Right ventricle myocardium inferior (tissue), 1 donor: ENCODE results near the gene ANKRD10. TPM values are rescaled to one million over a fixed set of nuclear protein-coding genes. Genes with fewer than 3 reads are reported as not detected.

Experiments
- ATAC-seq: fragments of 200-7000 bp; cut with Tn5 transposase; one replicate; pipeline ENCODE4 v1.9.1; 2020; ENCODE audit warnings: mild to moderate bottlenecking, moderate library complexity
- DNase-seq: peaks from one replicate; pipeline ENCODE4 v3.0.0; 2021; ENCODE audit errors: missing footprints
- intact Hi-C: fragments of 100-400 bp; cut with DNase I; formaldehyde crosslinking; loops from one replicate; pipeline ENCODE4 v1.11.0; 2022
- total RNA-seq: library from RNA; stranded (reverse); fragmentation: NEBNext Ultra II Directional; extraction: Animal tissue kit (Norgen Biotek cat#: 25700); gene quantifications from one replicate; pipeline ENCODE4 v1.2.1, GENCODE V29; 2021
- donor health status: DM: no; HTN: yes; CAD: no; lungs with severe emphysema.

The ANKRD10 gene
- total RNA-seq, 1 donor from 2014 or later: 48.6 TPM

DNA sequence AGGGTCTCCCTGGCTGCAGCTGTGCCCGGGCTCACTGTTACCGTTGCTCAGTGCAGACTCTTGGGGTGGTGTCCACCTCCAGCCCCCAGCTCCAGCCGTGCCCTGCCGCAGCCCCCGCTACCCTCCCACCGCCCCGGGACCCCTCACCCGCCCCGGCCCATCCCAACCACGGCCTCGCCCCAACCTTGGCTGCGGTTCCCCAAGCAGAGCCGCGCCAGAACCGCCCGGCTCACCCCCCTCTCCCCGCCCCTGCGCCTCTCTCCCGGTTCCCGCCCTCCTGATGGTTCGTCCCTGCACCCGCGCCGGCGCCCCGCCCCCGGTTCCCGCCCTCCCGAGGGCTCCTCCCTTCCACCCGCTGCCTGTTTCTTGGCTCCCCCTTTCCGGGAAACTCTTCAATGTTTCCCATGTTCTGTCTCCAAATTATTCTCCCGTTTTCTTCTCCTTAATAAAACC lies 40.3 kb downstream of the ANKRD10 start:
- peak; percentile 90 for DNase-seq
- intact Hi-C loops: no loop called here
- peak; percentile 84 for ATAC-seq

DNA sequence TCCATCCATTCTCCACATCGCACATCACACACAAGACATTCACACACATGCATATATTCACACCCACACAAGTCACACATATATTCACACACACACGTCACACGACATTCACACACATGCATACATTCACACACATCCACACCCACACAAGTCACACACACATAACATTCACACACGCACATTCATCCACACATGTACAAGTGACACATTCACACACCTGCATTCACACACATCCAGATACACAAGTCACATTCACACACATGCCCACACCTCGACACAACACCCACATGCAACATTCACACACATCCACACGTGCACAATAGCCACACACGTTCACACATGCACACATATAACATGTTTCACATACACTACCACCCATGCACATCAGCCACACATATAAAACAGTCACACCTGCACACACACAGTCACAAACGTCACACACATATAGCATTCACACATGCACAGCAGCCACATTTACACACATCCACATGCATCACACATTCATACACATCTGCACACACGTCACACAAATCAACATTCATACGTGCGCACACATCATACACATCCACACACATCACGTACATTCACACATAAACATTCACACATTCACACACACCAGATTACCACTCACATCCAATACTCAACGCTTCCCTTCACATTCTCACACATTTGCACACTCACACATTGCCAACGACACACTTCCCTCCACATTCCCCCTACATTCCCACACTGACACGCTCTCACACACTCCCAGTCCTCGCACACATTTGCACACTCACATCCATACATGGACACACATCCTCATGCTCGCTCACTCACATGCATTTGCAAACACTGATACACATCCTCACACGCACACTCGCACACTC lies 41.0 kb downstream of the ANKRD10 start:
- intact Hi-C loops: no loop called here
- ATAC-seq (no peak), DNase-seq (no peak)

DNA sequence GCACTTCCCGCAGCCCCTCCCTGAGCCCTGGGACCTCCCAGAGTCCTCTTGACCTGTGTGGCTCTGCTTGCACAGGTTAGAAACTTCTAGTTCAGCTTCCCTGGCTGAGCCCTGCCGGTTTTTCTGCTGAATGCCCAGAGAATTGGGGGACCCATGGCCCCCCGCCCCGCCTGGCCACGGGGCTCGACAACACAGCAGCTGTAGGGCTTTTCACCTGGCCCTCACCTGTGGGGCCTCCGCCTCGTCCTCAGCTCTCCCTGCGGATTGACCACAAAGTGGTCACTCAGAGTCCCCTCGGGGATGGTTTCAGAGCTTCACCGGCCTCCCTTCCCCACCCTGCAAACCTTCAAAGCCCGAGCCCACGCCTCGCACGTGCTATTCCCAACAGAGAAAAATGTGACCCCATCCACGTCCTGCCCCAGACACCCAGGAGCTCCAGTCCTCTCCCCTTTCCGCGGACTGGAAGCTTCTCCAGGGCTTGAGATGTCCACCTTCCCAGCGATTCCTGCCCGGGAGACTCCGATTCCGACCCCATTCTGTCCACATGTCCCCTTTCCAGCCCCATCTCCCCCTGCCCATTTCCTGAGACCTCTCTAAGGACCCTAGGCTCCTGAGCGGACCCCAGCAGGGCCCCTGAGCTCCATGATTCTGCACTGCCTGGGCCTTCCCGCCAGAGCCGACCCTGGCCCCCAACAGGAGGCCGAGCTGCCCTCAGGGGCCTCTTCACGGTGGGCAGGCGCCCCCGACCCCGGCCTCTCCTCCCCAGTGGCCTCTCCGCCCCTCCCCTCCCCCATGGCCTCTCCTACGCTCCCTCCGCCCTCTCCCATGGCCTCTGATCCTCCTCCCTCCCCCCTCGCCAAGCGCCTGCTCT lies 41.9 kb downstream of the ANKRD10 start:
- intact Hi-C loops: no loop called here
- no peak for DNase-seq
- ATAC-seq: no peak

DNA sequence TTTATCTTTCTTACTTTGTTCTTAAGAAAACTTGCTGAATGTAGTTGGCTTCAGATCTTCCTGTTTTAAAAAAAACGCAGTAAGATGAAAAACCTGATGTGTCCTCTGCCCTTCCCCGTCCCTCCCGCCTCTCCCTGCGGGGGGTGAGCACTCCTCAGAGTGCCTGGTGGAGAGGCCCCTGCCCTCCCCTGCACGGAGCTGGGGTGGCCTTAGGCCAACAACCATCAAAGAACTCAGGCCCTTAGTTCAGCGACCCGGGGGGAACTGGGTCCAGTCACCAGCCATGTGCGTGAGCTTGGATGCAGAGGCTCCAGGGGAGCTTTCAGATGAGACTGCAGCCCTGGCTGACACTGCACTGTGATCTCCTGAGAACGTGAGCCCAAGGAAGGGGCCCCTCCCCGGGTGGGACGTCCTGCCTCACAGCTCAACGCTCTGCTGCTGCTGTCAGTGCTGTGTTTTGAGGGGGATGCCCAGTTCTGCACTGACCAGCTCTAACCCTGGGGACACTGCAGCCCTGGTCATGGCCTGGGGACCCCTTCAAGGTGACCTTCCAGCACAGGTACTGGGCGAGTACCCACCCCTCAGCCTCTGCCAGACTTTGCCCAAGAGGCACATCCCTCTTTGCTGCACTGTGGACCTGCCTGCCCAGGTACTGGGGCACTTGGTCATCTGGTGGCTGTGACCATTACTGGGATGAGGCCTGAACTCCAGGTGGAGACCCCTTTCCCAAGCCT lies 42.7 kb downstream of the ANKRD10 start:
- ATAC-seq: no peak
- DNase-seq: no peak
- intact Hi-C loops: no loop called here

DNA sequence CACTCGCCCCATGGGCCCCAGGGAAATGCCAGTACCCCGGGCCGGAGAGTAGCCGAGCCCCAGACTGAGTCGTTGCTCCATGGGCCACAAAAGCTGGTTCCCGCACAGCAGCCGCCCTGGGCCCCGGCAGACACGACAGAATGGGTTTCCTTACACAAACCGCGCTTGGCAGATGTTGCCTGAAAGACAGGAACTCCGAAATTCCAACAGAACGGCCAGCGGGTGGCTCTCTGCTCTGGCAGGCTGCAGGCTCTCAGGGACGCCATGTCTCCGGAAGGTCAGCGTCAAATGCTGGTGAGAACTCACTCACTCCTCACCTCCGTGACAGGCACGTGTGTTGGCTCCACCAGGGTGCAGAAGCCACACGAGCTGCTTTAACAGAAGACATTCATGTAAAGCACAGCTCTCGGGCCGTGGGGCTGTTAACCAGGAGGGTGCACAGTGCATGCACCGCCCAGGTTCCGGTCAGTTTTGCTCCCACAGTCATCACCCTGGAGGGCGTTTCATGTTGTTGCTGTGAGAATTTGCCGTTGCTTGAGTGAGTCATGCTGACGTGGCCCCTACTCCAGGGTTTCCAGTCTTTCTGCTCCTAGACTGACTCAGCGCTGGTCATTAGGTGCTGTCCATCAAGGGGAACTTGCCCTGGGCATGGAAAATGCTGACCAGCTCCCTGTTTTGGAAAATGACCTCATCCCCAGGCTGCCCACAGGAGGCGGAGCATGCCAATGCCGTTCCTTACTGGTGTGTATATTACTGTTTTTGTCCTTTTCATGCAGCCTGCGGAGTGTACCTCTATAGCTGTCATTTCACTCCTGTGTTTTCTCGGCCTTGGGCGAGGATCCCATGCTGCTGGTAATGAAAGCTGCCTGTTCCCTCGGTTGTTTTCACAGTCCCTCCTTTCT lies 44.8 kb downstream of the ANKRD10 start:
- intact Hi-C loops: loop anchor here (1.0 kb wide), 1 partner anchor 45 kb away; the partner anchor contains the start of gene ANKRD10
- ATAC-seq: peak; percentile 78
- DNase-seq: peak; percentile 83

DNA sequence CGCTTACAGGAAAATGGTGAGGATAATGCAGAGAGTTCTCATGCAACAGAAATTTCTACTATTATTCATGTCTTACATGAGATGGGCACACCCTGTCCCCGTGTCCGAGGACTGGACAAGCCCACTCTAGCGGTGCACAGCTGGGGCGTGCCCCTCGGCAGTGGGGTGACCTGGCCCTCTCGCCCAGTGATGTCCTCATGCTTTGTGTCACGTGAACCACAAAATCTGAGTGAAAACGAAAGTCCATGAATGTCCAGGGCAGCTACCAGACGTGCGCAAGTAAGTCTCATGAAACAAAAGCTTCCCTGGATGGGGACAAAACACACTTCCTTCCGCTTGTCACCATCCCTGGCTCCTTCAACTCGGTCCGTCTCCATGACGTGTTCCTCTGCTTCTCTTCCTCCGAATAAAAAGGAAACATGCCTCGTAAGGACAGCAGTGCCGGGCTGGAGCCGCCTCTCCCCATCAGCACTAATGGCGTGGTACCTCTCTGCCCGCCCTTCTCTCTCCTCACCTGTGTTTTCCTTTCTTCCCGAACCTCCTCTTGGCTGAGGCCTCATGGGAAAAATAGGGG lies 45.6 kb downstream of the ANKRD10 start:
- DNase-seq: no peak
- intact Hi-C loops: no loop called here
- peak; percentile 3 for ATAC-seq

DNA sequence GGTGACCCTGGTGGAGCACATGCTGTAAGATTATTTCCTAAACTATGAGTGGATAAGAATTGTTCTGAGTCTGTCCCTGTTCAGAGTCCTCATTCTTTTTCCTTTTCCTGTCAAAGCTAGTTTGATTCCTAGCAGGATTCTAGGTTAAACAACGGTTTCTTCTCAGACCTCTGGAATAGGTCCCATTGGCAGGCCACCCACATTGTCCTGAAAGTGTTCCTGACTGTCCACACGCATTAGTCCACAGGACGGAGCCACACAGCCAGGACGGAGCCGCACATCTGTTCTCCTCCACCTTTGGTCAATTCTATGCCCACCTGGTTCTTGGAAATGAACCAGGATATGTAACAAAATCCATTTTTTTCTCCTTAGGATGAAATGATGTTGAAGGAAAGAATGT lies 46.1 kb downstream of the ANKRD10 start:
- intact Hi-C loops: no loop called here

DNA sequence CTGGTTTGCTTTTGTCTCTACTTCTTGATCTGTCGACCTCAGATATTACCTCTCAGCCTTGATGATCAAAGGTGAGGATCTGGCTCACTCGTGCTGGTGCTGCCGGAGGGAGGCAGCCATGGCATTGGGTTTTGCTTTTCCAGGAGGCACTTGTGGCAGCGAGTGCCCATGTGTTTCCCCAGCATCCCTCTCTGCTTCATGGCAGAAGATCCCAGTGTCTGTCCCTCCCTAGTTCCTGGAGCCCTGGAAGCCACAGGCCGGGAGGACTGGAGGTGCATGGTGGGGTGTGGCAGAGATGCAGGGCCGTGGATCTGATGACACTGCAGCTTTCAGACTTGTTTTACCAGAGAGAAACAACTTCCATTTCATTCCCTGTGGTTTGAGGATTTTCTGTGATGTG lies 47.5 kb downstream of the ANKRD10 start:
- intact Hi-C loops: no loop called here
- no peak for ATAC-seq
- DNase-seq: no peak

More for the DNA sequence above, 46.1 kb downstream of the ANKRD10 start:
- no peak for ATAC-seq
- no peak for DNase-seq

DNA sequence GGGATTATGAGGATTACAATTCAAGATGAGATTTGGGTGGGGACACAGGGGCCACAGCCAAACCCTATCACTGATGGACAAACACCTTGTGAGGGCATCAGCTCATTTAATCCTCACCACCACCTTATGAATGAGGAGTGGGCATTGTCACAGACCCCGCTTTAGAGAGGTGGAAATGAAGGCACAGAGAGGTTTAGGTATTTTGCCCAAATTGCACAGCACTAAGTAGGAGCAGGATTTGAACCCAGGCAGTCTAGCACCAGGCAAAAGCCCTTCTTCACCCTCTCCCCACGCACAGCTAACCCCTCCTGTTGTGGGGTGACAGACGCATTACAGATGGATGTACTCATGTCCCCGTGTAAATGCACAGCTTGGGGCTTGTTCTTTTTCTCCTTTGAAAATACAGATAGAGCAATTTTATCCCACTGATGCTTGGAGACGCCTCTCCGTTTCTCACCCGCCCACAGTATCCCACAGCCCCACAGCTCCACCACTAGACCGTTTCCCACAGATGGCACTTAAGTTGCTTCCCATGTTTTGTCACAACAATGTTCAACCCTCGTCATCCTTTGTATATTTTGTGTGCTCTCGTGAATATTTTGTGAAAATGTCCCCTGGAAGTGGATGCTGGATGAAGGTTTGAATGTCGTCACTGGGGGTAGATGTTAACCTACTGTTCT lies 48.2 kb downstream of the ANKRD10 start:
- ATAC-seq (no peak), DNase-seq (no peak)
- intact Hi-C loops: no loop called here

DNA sequence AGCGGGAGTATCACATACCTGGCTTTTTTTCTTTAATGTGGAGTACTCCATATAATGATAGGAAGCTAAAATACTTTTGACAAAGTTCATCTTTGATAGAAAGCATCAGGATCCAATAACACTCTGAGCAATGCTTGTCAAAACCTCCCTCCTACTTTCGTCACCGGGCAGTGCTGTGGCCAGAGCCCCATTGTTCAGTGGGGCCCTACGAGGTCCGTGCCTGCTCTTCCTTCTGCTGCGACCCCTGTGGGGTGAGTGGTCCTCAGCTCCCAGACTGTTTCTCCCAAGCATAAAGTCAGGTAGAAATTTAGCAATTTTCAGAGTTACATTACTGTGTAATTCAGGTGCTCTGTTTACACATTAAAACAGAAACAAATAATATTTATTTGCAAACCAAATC lies 51.2 kb downstream of the ANKRD10 start:
- intact Hi-C loops: no loop called here
- DNase-seq (no peak), ATAC-seq (no peak)

DNA sequence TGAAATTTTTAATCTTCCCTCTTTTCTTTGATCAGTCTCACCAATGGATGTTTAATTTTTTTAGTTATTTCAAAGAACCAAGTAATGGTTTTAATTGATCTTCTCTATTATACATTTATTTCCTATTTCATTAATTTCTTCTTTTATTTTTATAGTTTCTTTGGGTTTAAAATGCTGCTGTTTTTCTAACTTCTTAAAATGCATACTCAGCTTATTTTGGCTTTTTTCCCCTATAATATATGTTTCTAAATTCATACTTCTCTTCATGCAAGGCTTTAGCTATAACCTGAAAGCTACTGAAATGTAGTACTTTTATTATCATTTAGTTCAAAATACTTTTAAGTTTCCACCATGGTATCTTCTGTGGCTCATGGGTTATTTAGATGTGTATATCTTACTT lies 53.9 kb downstream of the ANKRD10 start:
- ATAC-seq (no peak), DNase-seq (no peak)
- intact Hi-C loops: no loop called here

DNA sequence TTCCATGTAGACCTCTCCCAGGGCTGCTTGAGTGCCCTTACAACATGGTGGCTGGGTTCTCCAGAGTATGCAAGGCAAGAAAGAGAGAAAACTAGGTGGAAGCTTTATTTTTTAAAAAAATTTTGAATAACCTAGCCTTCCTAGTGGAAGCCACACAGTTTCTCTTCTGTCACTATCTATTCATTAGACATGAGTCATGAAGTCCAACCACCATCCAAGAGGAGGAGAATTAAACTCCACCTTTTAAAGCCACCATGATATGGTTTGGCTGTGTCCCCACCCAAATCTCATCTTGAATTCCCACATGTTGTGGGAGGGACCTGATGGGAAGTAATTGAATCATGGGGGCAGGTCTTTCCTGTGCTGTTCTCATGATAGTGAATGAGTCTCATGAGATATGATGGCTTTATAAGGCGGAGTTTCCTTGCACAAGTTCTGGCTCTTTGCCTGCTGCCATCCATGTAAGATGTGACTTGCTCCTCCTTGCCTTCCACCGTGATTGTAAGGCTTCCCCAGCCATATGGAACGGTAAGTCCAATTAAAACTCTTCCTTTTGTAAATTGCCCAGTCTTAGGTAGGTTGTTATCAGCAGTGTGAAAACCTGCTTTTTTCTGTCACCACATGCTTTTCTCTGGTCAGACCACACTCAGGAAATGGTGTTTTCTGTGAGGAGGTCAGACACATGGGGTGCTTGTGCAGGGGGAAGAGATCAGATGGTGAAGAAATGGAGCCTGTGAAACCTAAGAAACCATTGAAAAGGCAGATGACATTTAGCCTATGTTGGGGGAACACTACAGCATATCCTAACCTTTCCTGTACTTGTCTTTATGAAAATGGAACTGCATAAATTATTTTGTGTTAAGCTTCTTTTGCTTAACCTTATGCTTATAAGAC lies 57.7 kb downstream of the ANKRD10 start:
- intact Hi-C loops: loop anchor here (10.0 kb wide), 1 partner anchor 188 kb away; no protein-coding TSS in a partner anchor
- ATAC-seq: no peak
- DNase-seq: no peak

DNA sequence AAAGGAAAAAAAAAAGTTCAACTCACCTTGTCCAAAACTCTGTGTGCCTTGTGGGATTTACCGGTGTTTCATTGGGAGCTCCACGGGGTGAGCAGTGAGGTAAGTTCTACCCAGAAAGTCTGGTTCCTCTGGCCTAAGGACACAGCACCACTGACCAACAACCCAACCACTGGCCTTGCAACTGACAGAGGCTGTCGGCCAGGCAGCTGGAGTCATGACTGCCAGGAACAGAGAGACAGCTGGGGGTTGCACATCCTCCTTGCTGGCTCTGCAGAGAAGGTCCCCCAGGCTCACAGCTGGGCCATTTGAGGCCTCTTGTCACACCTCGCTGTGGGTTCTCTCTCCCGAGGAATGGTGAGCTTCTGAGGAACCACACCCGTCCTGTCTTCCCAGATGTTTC lies 59.5 kb downstream of the ANKRD10 start:
- no peak for DNase-seq
- no peak for ATAC-seq
- intact Hi-C loops: loop anchor here (10.0 kb wide), 1 partner anchor 189 kb away; no protein-coding TSS in a partner anchor

DNA sequence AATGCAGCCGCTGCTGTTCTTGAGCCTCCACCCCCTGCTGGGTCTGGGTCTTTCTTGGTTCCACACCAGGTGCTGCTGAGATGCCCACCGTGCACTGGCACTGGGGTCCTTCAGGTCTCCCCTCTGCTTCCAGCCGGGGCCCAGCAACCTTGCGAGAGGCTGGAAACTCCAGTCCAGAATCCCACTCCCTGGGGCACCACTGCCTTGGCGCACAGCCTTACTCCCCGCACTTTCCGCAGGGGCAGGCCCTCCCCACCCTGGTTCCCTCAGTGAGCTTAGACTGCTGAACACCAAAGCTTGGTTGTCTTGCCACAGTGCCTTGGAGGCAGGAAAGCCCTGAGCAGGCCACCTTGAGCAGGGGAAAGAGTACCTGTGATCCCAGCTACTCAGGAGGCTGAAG lies 60.0 kb downstream of the ANKRD10 start:
- intact Hi-C loops: loop anchor here (10.0 kb wide), 1 partner anchor 190 kb away; no protein-coding TSS in a partner anchor
- DNase-seq: no peak
- ATAC-seq: no peak

DNA sequence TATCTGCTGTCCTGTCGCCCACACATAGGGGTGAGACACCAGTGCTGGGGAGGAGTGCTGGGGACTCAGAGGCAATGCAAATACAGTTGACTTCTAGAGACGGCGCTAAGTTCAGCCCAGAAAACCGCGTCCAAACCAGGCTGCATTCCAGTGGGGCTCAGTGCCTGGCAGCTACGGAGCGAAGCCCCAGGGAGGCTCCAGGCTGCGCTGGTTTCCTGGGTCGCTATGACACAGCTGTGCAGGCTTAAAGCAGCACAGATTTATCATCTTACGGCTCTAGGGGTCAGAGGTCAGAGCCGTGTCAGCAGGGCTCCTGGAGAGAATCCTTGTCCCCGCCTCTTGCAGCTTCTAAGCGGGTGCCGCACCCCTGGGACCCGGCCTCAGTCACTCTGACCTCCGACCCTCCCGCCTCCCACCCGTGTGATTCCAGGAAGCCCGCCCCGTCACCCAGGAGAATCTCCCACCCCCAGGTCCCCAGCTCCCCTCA lies 61.6 kb downstream of the ANKRD10 start:
- no peak for ATAC-seq
- intact Hi-C loops: loop anchor here (10.0 kb wide), 1 partner anchor 192 kb away; no protein-coding TSS in a partner anchor
- no peak for DNase-seq

DNA sequence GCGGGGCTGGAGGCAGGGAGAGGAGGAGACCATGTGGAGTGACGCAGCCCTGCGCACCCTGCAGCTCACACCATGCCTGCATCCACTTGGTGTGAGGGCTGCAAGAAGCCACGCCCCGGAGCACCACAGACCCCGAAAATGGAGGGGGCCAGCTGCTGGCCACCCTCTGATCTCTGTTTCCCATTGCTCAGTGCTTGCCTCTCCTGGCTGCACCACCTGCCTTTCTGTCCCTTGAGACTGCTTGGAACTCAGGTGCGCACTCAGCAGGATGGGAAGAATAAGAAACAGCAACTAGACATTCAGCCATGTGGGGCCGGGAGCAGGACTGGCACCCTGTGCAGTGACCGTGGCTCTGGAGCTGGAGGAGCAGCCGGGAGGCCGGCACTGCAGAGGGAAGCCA lies 64.0 kb downstream of the ANKRD10 start:
- no peak for DNase-seq
- intact Hi-C loops: loop anchor here (10.0 kb wide), 1 partner anchor 194 kb away; no protein-coding TSS in a partner anchor
- no peak for ATAC-seq
